GM21619 (cell line): ENCODE data around the gene TPD52L1.

Experiments used
- ATAC-seq: cut with Tn5 transposase; IDR thresholded peaks from one replicate; pipeline ENCODE4 v1.9.1; 2021; ENCODE audit not compliant: unreplicated experiment

Gene TPD52L1

DNA sequence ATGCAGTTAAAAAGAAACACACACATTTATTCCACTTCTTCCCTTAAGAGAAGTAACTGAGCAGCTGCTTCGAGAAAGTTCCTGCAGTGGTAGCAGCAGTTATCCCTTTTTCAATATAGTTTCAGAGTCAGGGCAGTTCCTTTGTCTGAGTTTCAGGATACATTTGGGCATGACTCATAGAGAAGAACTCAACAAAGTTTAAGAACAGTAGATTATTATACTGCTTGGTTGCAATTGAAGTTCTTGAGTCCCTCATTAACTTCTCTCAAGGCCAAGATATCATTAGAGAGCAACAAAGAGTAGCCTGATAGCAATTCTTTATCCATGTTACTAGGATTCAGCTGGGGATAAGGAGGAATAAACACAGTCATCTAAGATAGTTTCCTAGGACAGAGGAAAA lies 54.4 kb downstream of the TPD52L1 start:
- no peak for ATAC-seq

DNA sequence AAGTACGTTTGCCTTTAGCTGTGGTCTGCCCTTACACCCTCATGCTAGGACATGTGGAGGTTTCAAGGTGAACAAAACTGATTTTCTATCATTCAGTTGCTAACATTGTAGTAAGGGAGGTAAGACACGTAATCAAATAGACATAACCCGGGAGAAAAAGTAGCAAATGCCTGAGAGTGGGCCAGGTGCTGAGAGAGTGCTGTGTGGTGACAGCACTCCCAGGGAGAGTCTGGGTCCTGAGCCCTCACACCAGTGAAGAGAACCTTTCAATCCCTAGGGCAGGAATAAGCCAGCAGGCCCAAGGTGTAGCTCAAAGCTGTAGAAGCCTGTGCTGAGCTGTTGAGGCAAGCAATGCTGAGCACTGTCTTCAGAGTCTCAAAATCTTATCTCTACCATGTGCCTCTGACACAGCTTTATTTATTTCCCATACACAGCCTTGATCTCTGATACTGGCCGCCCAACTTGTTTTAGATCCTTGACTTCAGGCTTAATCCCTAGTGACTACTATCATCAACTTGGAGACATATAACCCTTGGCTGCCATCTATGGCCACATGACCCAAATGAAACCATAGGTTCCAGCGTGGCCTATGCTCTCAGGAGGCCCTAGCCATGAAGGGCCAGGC lies 55.2 kb downstream of the TPD52L1 start:
- ATAC-seq: no peak

DNA sequence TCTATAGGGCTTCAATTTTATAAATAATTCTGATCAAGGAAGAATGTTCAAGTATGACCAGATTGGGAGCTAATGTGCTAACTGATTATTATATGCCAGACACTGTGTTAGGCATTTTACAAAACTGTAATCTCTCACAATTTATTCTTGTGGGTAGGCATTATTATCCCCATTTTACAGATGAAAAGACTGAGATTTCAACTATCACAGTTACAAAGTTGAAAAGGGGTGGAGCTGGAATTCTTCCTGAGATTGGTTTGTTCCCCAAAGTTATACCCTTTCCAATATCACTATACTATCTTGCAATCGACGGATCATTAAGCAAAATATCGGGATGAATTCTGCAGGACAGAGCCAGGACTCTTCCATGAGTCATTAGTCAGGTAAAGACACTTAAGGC lies 57.1 kb downstream of the TPD52L1 start:
- no peak for ATAC-seq

DNA sequence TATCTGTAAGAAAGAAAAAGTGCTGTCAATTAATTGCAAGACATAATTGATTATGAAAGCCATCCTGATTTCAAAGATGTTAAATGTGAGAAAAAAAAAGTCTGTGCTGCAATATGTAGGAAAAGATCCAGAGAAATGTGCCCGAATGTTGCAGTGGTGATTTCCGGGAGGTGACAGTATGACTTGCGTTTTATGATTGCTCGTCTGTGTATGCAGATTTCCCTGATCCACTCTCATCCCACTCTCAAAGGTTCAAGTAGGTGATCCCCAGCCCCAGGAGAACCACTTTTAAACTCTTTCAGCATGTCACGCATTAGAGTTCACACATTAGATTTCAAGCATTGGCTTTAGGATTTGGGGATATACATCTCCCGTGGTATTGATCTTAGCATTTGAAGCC lies 57.8 kb downstream of the TPD52L1 start:
- no peak for ATAC-seq

DNA sequence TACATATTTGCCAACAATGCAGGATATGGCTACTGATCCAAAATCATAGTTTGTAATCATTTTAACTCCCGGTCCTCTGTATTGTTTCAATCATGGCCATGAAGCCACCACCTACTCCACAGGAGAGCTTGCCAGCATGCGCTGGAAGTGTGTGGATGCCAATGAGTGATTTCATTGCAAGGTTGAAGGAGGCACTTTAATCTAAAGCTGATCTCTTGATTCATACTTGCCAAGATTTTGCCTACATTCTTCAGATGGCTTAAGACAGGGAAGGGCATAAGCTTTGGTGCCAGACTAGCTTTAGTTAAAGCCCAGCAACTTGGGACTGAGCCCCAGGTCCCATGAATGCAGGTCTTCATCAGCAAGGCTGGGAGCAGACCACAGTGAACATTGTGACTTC lies 58.8 kb downstream of the TPD52L1 start:
- ATAC-seq: no peak

DNA sequence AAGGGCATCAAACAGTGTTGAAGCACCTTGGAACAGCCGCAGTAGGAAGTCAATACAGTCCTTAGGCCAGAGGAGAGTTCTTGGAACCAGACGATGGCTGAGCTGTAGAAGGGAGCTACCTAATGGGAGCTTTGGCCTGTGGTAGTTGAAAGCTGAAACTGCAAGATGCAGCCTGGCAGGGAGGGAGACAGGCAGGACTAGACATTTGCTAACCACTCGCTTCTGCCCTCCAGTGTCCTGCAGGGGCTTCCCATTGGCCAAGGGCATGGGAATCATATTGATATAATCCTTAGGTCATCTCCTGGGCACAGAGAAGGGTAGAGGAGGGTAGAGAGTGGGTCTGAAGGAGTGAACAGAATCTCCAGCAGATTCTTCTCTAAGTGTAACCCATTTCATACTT lies 60.4 kb downstream of the TPD52L1 start:
- no peak for ATAC-seq

DNA sequence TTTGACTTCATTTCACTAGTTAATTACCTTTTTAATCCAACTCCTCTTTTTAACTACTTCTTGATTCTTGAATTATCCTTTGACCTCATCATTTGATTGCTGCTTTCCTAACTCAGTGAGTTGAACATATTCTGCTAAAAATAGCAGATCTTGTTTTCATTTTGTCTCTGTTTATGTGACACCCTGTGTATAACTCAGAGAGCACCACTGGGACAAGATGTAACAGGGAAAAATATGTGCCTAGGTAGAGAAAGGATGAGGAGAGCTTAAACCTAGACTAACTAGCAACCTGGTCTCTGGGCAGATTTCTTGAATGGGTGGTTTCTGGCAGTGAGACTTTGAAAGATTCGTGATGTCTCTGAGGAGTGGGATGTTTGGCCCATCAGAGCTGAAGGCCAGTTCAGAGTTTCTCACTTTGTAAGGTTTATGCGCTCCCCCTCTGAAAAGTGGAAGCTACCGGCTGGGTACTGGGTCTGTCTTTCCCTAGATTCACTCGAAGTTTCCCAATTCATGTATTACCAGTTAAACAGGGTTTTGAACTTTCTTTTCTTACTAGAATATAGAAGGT lies 61.8 kb downstream of the TPD52L1 start:
- ATAC-seq: no peak

DNA sequence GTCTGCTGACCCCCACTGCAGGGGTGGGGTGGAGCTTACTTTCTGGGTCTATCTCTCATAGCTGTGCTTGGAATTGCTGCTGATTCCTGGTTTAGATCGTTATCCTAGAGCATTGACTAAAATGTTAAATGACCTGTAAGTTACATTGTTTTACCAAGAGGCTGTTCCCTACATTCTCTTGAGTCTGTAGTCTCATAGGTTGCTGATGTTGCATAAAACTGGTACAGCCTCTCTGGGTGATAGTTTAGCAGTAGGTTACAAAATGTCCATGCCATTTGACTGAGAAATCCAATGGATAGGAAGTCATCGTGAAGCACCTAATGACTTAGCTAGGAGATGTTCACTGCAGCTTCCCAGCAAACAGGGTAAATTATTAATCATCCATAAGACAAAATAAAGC lies 62.4 kb downstream of the TPD52L1 start:
- no peak for ATAC-seq

DNA sequence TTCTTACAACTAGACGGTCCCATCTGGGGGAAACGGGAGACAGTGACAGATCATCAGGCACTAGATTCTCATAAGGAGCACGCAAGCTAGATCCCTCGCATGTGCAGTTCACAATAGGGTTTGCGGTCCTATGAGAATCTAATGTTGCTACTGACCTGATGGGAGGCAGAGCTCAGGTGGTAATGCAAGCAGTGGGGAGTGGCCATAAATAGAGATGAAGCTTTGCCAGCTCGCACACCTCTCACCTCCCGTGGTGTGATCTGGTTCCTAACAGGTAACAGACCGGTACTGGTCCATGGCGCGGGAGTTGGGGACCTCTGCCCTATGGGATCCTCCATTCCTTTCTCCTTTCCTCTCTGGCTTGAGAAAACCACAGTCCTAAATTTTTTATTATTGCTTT lies 63.8 kb downstream of the TPD52L1 start:
- ATAC-seq: no peak

DNA sequence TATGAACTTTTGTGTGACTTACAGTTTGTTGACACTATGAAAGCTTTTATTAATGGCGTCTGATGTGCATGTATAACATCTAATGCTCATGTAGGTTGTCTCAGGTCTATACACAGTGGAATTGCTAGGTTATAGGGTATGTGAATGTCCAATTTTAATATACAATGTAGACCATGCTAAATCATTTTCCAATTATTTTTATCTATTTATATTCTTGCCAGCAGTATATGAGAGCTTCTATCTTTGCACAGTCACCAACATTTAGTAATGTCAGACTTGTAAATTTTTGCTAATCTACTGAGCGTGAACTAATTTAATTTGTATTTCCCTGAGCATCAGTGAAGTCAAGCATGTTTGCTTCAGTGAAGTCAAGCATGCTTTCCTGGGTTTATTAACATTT lies 64.4 kb downstream of the TPD52L1 start:
- ATAC-seq: no peak

DNA sequence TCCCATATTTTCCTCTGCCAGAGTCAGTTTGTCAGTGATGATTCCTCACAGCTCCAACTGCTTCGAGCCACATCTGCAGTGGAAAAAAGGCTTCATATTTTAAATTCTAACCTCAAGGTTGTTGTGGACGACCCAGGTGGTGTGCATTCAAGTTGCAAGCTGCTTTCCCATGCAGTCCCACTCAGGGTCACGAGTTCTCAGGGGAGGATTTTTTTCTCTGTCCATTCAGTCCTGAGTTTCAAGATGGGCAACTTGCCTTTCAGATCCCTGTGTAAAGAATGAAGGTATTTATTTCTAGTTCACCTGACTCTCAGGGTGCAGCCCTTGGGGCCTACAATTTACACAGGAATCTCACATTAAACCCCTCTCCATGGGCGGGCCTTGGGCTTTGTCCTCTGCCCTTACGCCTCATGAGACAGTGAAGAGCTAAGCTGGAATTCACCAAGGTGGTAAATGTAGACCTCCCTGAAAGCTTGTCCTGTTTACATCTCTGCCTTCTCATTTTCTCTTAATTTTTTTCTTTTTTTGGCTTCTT lies 65.9 kb downstream of the TPD52L1 start:
- no peak for ATAC-seq

DNA sequence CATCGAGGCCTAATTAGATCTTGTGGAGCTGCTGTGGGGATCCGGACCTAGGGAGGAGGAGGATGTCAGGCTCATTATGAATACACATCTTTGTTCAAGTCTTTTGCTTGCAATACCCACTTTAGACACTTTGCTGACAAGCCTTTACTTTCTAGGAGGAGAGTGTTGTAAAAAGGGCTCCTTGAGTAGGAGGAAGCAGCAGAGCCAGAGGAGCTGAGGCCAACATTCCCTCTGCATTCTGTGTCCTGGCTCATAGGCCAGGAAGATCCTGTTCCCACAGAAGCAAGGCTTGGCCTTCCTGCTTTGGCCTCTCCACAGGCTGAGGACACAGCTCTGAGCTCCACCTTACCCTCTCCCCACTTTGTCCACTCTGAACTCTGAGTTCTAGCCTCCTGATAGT lies 67.1 kb downstream of the TPD52L1 start:
- ATAC-seq: no peak

DNA sequence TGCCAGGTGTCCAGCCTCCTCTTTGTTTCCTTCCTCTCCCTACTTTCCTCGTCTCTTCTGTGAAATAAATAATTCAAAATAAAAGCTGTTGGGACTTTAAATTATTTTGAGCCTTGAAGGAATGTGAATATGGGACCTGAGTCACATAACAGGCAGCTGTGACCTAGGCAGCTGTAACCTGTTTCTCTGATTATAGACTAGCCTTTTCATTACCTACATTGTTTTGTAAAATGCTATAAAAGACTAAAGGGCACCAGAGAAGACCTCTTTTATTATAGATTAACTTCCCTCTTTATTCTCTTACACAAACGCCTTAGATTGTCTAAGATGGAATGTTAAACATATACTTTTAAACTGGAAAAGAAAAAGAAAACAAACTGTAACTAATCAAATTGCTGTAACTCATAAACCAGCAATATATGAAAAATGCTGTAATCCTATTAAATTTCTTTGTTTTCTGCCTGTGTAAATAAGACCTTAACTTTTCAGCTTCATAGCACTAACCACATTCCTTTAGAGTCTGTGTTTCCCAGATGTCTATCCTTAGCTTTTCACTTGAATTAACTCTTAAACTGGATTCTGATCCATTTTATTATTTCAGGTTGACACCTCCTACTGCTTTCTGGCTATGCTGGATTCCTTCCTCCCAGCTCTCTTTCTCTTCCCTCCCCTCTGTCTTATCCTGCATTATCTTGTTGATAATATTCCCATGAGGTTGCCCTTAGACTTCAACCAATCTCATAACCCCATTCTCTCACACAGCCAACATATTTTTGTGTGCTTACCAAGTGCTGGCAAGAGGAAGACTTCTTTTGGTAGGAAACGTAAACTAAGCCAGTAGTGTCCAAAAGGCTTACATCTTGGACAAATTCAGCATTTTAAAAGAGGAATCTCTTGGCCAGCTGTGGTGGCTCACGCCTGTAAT lies 69.2 kb downstream of the TPD52L1 start:
- ATAC-seq: no peak

DNA sequence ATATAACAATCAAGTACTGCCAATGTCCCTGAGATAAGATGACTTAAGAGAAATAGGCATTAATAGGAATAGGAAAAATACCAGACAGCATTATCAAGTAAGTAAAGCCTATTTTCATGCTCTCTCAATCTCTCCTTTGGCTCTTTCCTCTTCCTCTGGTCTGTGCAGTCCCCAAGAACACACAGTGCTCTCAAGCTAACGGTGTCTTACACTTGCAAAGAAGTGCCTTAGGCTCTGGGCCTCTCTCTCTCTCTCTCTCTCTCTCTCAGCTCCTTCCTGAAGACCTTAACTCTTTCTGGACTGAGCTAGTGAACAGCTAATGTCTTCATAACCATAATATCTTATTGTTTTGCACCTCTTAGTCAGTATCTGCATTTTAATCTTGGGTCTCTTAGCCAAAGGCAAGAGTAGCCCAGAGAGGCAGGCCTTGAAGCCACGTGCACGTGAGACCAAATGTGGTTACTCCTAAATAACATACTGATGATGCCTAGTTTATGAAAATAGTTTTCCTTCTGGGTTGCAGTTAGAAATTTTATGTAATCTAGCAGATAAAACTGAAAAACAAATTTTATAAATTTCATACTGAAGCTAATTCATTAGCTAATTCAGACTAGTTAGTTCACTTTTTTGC lies 70.8 kb downstream of the TPD52L1 start:
- ATAC-seq: no peak

DNA sequence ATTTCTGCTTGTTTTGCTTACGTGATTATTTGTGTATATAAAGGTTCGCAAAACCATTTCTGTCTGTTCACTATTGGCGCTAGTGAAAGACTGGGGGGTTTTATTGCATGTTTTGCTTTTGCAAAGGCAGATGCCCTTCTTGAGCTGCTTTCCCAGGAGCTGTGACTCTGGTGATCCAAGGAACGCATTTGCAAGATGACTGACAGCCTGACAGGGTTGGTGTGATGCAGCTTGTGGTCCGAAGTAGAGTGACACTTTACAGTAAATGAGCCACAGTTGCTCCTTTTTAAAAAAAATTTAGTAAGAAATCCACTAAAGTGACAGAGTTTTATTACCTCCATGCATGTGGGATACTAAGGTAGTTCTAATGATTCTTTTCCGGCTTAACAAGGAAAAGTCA lies 73.7 kb downstream of the TPD52L1 start:
- no peak for ATAC-seq

DNA sequence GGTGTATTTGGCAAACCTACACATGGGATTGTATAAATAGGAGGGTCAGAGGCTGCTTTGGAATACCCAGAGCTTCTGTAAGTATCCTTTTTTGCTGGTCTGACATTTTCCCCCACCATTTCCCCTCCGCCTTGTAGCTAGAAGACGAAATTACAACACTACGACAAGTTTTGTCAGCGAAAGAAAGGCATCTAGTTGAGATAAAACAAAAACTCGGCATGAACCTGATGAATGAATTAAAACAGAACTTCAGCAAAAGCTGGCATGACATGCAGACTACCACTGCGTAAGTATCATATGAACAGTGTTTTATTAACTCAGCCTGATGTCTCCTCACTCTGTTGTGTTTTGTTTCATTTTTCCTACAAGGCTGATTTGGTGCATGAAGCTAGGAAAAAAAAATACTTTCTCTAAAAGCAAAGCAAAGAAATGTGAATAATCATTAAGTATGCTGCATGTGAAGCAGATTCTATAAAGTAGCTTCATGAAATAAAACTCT lies 75.5 kb downstream of the TPD52L1 start:
- no peak for ATAC-seq

DNA sequence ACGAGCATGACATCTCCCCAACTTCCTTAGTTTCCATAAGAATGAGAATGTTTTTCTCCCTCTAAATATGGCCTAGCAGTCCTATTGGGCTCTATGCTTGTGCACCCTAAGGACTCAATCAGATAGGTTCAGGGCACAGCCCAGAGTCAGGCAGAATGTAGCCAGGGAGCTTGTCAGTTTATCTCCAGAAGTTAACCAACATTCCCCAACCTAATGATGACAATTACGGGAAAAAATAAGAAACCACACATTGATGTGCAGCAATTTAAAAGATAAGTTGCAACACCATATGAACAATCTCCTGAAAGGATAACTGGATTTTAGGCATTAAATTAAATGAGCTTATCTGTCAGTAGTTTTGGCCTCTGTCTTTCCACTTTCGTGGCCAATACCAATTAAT lies 77.1 kb downstream of the TPD52L1 start:
- no peak for ATAC-seq

DNA sequence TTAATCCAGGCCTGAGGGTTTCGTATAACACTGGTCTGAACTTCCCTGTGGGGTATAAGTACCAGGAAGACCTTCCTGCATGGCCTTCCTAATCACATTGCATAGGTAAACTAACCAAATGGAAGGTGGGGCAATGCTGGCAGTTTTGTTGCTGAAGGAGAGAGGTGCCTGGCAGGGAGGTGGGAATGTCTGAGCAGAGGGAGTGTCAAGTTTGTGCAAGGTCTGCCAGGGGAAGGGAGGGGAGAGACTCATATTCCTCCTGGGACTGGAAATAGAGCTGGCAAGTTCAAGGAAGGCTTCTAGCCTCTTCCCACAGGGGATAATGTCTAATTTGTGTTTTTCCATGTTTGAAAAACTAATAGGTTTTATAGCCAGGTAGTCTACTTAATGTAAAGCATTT lies 77.6 kb downstream of the TPD52L1 start:
- ATAC-seq: no peak

DNA sequence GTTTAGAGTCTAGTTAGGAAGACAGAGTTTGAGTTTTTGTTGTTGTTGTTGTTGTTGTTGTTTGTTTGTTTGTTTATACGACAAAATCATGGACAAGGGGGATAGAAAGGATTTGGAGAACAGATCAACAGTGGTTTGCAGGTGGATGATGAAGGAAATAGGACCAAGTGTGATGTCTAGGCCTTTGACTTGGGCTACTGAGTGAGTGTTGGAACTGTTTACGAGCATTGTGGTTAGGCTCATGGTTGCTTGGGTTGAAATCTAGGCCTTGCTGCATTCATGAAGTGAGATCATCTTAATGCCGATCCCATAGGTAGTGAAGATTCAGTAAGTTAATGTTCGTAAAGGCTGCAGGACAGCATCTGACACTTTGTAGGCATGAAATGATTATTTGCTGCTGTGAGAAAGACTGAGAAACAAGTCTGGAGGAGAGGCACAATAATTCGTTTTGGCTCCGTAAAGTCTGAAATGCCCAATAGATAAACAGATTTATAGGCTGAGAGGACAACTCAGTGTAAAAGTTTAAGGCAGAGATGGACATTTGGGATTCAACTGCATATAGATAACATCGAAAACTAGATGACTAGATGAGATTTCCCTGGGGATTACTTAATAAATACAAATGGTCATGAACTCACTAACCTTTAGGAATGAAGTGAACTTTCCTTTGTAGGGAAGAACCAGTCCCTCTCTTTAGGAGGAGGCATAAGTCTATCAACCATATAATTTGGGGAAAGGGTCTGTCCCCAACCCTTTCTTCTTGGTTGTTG lies 78.2 kb downstream of the TPD52L1 start:
- no peak for ATAC-seq

DNA sequence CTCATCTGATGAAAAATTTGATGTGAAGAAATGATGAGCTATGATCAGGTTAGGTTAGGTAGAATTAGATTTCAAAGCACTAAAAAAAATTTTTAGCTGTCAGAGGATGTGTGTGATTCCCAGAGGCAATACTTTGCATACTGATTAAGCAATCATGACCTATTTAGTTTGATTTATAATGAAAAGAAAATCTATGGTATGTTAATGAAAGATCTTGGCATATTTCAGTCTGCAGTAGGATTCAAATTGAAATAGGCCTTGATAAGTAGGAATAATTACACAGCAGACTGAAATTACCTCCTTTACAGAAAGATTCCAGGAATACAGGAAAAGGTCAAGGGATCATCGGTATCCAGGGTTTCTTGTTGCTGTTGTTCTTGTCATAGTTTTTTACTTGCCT lies 78.9 kb downstream of the TPD52L1 start:
- ATAC-seq: no peak

DNA sequence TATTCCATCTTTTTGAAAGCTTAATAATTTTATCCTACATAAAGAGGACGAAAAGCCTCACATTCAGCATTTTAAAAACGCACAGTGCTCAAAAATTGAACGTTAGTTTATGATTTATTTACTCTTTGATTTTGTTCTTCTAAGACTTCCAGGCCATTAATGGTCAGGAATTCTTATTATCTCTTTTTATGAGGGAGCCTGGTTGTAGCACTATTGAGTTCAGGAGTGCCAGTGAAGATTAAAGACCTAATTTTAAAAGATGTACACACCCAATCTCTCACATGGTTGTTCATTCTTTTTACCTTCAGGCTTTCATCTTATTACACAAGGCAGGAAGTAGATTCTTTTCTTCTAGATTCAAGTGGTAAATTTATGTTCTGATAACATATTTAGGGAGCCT lies 79.6 kb downstream of the TPD52L1 start:
- ATAC-seq: no peak
